Esophagus squamous epithelium (tissue), 5 donors: ENCODE measurements around the gene CDK17. TPM values are rescaled to one million over a fixed set of nuclear protein-coding genes. Genes with fewer than 3 reads are reported as not detected.

Source experiments
- DNase-seq: peaks from one replicate; lab custom pipeline; 2025; lab: John Stamatoyannopoulos, UW
- H3K27ac ChIP-seq, 4 donors: fragments of 200-600 bp; sonication (generic); one replicate each; pipeline ENCODE4 v1.5.1; 2016 to 2019; ENCODE audit warnings: mild to moderate bottlenecking in 1 of 4
- H3K27me3 ChIP-seq, 4 donors: fragments of 200-600 bp; sonication (generic); 1 replicate in 3 of 4; 2 replicates in 1 of 4; pipeline versions ENCODE4 v1.5.1 to v1.6.0; 2017 to 2021; ENCODE audit warnings: antibody characterized with exemption in 1 of 4
- H3K36me3 ChIP-seq, 3 donors: fragments of 200-600 bp; sonication (generic); one replicate each; pipeline ENCODE4 v1.5.1; 2016 to 2019
- H3K4me1 ChIP-seq, 3 donors: fragments of 200-600 bp; sonication (generic); one replicate each; pipeline ENCODE4 v1.5.1; 2017 to 2019
- H3K4me3 ChIP-seq, 4 donors: fragments of 200-600 bp; sonication (generic); 1 replicate in 3 of 4; 2 replicates in 1 of 4; pipeline ENCODE4 v1.5.1; 2016 to 2019; ENCODE audit warnings: mild to moderate bottlenecking in 2 of 4, moderate library complexity in 1 of 4
- H3K9me3 ChIP-seq, 3 donors: fragments of 200-600 bp; sonication (generic); one replicate each; pipeline ENCODE4 v1.5.1; 2016 to 2019
- CTCF ChIP-seq, 6 experiments: fragments of 450-650 bp in 4 of 6; fragments of 200-600 bp in 2 of 6; sonication (generic) in 2 of 6; IDR thresholded peaks; one replicate each; pipeline ENCODE4 v1.5.1; 2016 to 2019; ENCODE audit warnings: antibody characterized with exemption in 6 of 6, mild to moderate bottlenecking in 4 of 6, moderate library complexity in 4 of 6
- POLR2A ChIP-seq, 4 donors: fragments of 450-650 bp; IDR thresholded peaks; one replicate each; pipeline ENCODE4 v1.6.1; 2017; ENCODE audit warnings: antibody characterized with exemption in 4 of 4, mild to moderate bottlenecking in 4 of 4, moderate library complexity in 3 of 4
- WGBS, 2 donors: methylation state at CpG; one replicate each; pipeline ENCODE4 v1.1.5; 2018; 5-methylcytosine and 5-hydroxymethylcytosine counted together
- intact Hi-C: fragments of 100-400 bp; cut with DNase I; formaldehyde crosslinking; loops from one replicate; pipeline ENCODE4 v1.15.0; 2022
- total RNA-seq, 4 donors: library from RNA; depleted of rRNA; stranded (reverse); fragments of >200 nt; gene quantifications; one replicate each; pipeline ENCODE4 v1.1.0, GENCODE V29; 2016
- donor health status: DM: yes; HTN: yes; CAD: no.

Gene CDK17
- total RNA-seq = 10 to 100 TPM; 15.4 to 37.4 (median 19.9) TPM

GRCh38 chr12:96399919-96400630, at the start of gene CDK17:
Gene CDK17, minus strand, starts transcription at chr12:96400439. Its CDS starts 65,603 bp downstream, at chr12:96334836.
- Histone ChIP-seq H3K27ac (peak within 1 kb of the TSS; percentile 96 to 100 (median 98)), H3K9me3 (no peaks in the 10 kb centered on the region), H3K36me3 (no peaks in the 10 kb centered on the region), H3K4me3 (peak within 1 kb of the TSS; percentile 83 to 100 (median 92)), H3K4me1 (peaks cover 0 to 53% (median 18%) of the 10 kb centered on the region in 3 donors), H3K27me3 (no peaks in the 10 kb centered on the region)
- intact Hi-C loops = loop anchor here (5.0 to 10.0 kb wide), 3 partner anchors 115 to 338 kb away; no protein-coding TSS in a partner anchor
- peak; percentile 13 for DNase-seq
- no CpG with 5 or more reads among the region's 112 CpGs for WGBS, 2 donors
- TF ChIP-seq CTCF (IDR thresholded peaks at IDR 0.05) (peak in 4 of 6 experiments; percentile 33 to 57 (median 44)), POLR2A (IDR thresholded peaks at IDR 0.05) (peak in 2 of 4 donors; percentile 81 to 84)

- no peak overlapping the region for H3K4me3 ChIP-seq
- no peaks in the 10 kb centered on the region for H3K4me1 ChIP-seq
- H3K27ac ChIP-seq = no peak overlapping the region
- DNase-seq = no peak
- no peaks in the 10 kb centered on the region for H3K9me3 ChIP-seq
- no peaks in the 10 kb centered on the region for H3K27me3 ChIP-seq
- no peaks in the 10 kb centered on the region for H3K36me3 ChIP-seq
- WGBS, 2 donors = 74 to 85% methylated on average over 3 of the region's 3 CpGs
- intact Hi-C loops = no loop called here
- TF ChIP-seq CTCF (IDR thresholded peaks at IDR 0.05) (no peak), POLR2A (IDR thresholded peaks at IDR 0.05) (no peak)
These were observed 48.1 kb upstream of the CDK17 start for GRCh38 chr12:96448300-96448699.

GRCh38 chr12:96447256-96447655, 47.0 kb upstream of the CDK17 start:
- WGBS, 2 donors = 95 to 97% methylated on average over 3 of the region's 3 CpGs
- no peaks in the 10 kb centered on the region for H3K36me3 ChIP-seq
- TF ChIP-seq POLR2A (IDR thresholded peaks at IDR 0.05) (no peak), CTCF (IDR thresholded peaks at IDR 0.05) (no peak)
- no peaks in the 10 kb centered on the region for H3K4me1 ChIP-seq
- peak overlapping the region in 1 of 4 donors; percentile 62 for H3K27ac ChIP-seq
- H3K4me3 ChIP-seq = no peak overlapping the region
- DNase-seq = no peak
- H3K27me3 ChIP-seq = no peaks in the 10 kb centered on the region
- no peaks in the 10 kb centered on the region for H3K9me3 ChIP-seq
- intact Hi-C loops = no loop called here

GRCh38 chr12:96445691-96446583, 45.7 kb upstream of the CDK17 start:
- Histone ChIP-seq H3K27me3 (no peaks in the 10 kb centered on the region), H3K4me1 (no peaks in the 10 kb centered on the region), H3K27ac (peak overlapping the region; percentile 31 to 70 (median 62)), H3K4me3 (peak overlapping the region in 1 of 4 donors; percentile 7), H3K36me3 (no peaks in the 10 kb centered on the region), H3K9me3 (no peaks in the 10 kb centered on the region)
- intact Hi-C loops = no loop called here
- no peak for DNase-seq
- WGBS, 2 donors = 55 to 57% methylated on average over 6 of the region's 6 CpGs
- no peak for TF ChIP-seq CTCF (IDR thresholded peaks at IDR 0.05)
- peak in 1 of 4 donors; percentile 42 for TF ChIP-seq POLR2A (IDR thresholded peaks at IDR 0.05)
